DND-41 (cell line): ENCODE results near the gene MYO3A.

Source experiments
- ATAC-seq: fragments of 200-7000 bp; cut with Tn5 transposase; 3 replicates; pipeline ENCODE4 v1.9.1; 2021; ENCODE audit warnings: low read depth; ENCODE audit not compliant: insufficient read depth
- DNase-seq: peaks from one replicate; pipeline ENCODE4 v3.0.0-alpha.2; 2020
- H2AFZ ChIP-seq: 2 replicates; pipeline ENCODE4 v1.6.0; 2012; ENCODE audit warnings: low read depth, low read length
- H3K27ac ChIP-seq: 2 replicates; pipeline ENCODE4 v1.5.1; 2012; ENCODE audit warnings: low read length, inconsistent platforms
- H3K27me3 ChIP-seq: fragments of 200-600 bp; sonication (generic); 2 replicates; pipeline ENCODE4 v1.6.0; 2012; ENCODE audit warnings: low read length, mild to moderate bottlenecking, inconsistent platforms; ENCODE audit not compliant: insufficient read depth, poor library complexity
- H3K36me3 ChIP-seq: 2 replicates; pipeline ENCODE4 v1.5.1; 2012; ENCODE audit warnings: low read length, inconsistent platforms; ENCODE audit not compliant: insufficient read depth
- H3K4me1 ChIP-seq: 2 replicates; pipeline ENCODE4 v1.5.1; 2012; ENCODE audit warnings: mild to moderate bottlenecking, low read length; ENCODE audit not compliant: insufficient read depth
- H3K4me2 ChIP-seq: 2 replicates; pipeline ENCODE4 v1.6.0; 2012; ENCODE audit warnings: mild to moderate bottlenecking, moderate library complexity, low read length, inconsistent platforms; ENCODE audit not compliant: insufficient read depth
- H3K4me3 ChIP-seq, 2 experiments: fragments of 200-600 bp in 1 of 2; shearing (Covaris generic) in 1 of 2; 2 replicates each; pipeline ENCODE4 v1.5.1; 2012 to 2016; ENCODE audit warnings: inconsistent platforms in 2 of 2, low read length in 2 of 2, mild to moderate bottlenecking in 2 of 2, low read depth in 1 of 2, moderate library complexity in 1 of 2
- H3K79me2 ChIP-seq: 2 replicates; pipeline ENCODE4 v1.6.0; 2012; ENCODE audit warnings: low read length, inconsistent platforms; ENCODE audit not compliant: insufficient read depth
- H3K9ac ChIP-seq: 2 replicates; pipeline ENCODE4 v1.6.0; 2012; ENCODE audit warnings: low read depth, mild to moderate bottlenecking, inconsistent platforms, low read length, moderate library complexity
- H3K9me3 ChIP-seq: 2 replicates; pipeline ENCODE4 v1.5.1; 2012; ENCODE audit warnings: low read length, moderate library complexity, mild to moderate bottlenecking, inconsistent platforms; ENCODE audit not compliant: insufficient read depth, severe bottlenecking
- H4K20me1 ChIP-seq: 2 replicates; pipeline ENCODE4 v1.6.0; 2012; ENCODE audit warnings: low read length; ENCODE audit not compliant: insufficient read depth
- CTCF ChIP-seq: IDR thresholded peaks from 2 replicates; pipeline ENCODE4 v1.5.1; 2012; ENCODE audit warnings: borderline replicate concordance, low read length, moderate library complexity, mild to moderate bottlenecking; ENCODE audit not compliant: poor library complexity, severe bottlenecking; ENCODE audit errors: extremely low read depth
- EZH2 ChIP-seq: IDR thresholded peaks from 3 replicates; pipeline ENCODE4 v1.6.1; 2012; ENCODE audit warnings: borderline replicate concordance, low read depth, mild to moderate bottlenecking, moderate library complexity, low read length, inconsistent platforms; ENCODE audit not compliant: severe bottlenecking

MYO3A gene

GRCh38 chr10:25895856-25896255 lies 38.2 kb upstream of the MYO3A start:
- no peaks in the 10 kb centered on the region for H3K4me1 ChIP-seq
- no peak for DNase-seq
- no peak overlapping the region for H3K27ac ChIP-seq
- H3K79me2 ChIP-seq = no peaks in the 10 kb centered on the region
- no peaks in the 10 kb centered on the region for H4K20me1 ChIP-seq
- no peak overlapping the region for H3K9ac ChIP-seq
- H2AFZ ChIP-seq = no peak overlapping the region
- H3K9me3 ChIP-seq = no peaks in the 10 kb centered on the region
- no peaks in the 10 kb centered on the region for H3K27me3 ChIP-seq
- H3K36me3 ChIP-seq = no peaks in the 10 kb centered on the region
- H3K4me3 ChIP-seq = no peak overlapping the region
- TF ChIP-seq EZH2 (no peak), CTCF (no peak)
- H3K4me2 ChIP-seq = no peak overlapping the region
- no peak for ATAC-seq

- no peak overlapping the region for H3K27ac ChIP-seq
- H3K79me2 ChIP-seq = no peaks in the 10 kb centered on the region
- H3K36me3 ChIP-seq = no peaks in the 10 kb centered on the region
- H3K4me2 ChIP-seq = no peak overlapping the region
- H3K27me3 ChIP-seq = no peaks in the 10 kb centered on the region
- H2AFZ ChIP-seq = no peak overlapping the region
- H3K9ac ChIP-seq = no peak overlapping the region
- TF ChIP-seq CTCF = no peak
- TF ChIP-seq EZH2 = no peak
- no peak overlapping the region for H3K4me3 ChIP-seq
- no peaks in the 10 kb centered on the region for H3K4me1 ChIP-seq
- ATAC-seq (no peak), DNase-seq (no peak)
- no peaks in the 10 kb centered on the region for H3K9me3 ChIP-seq
- H4K20me1 ChIP-seq = no peaks in the 10 kb centered on the region
These were observed 37.6 kb upstream of the MYO3A start for GRCh38 chr10:25896421-25896820.

- H3K9ac ChIP-seq = no peak overlapping the region
- no peaks in the 10 kb centered on the region for H3K9me3 ChIP-seq
- H3K4me2 ChIP-seq = no peak overlapping the region
- no peaks in the 10 kb centered on the region for H3K36me3 ChIP-seq
- H2AFZ ChIP-seq = no peak overlapping the region
- no peaks in the 10 kb centered on the region for H4K20me1 ChIP-seq
- H3K79me2 ChIP-seq = no peaks in the 10 kb centered on the region
- no peak overlapping the region for H3K4me3 ChIP-seq
- ATAC-seq (no peak), DNase-seq (no peak)
- H3K27ac ChIP-seq = no peak overlapping the region
- TF ChIP-seq EZH2 (no peak), CTCF (no peak)
- no peaks in the 10 kb centered on the region for H3K27me3 ChIP-seq
- H3K4me1 ChIP-seq = no peaks in the 10 kb centered on the region
These were observed 34.7 kb upstream of the MYO3A start for GRCh38 chr10:25899304-25899703.

DNA sequence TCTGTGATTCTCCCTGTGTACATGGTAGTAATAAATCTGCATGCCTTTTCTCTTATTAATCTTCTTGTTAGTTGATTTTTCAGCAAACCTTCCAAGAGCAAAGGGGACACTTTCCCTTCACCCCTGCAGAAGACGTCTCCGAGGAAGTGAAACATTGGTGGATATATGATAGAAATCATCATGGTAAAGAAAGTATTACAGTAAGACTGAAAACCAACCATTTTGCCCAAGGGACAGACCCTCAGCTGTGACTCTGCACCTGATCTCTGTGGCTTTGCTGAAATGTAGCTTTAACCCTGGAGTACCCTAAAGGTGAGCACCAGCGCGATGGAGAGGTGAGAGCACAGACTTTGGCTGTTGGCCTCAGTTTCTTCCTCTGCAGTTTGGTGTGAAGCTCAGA lies 32.8 kb upstream of the MYO3A start:
- Histone ChIP-seq H4K20me1 (no peaks in the 10 kb centered on the region), H3K27ac (no peak overlapping the region), H3K79me2 (no peaks in the 10 kb centered on the region), H3K36me3 (no peaks in the 10 kb centered on the region), H3K4me1 (no peaks in the 10 kb centered on the region), H3K27me3 (no peaks in the 10 kb centered on the region), H2AFZ (no peak overlapping the region), H3K4me2 (no peak overlapping the region), H3K4me3 (no peak overlapping the region), H3K9ac (no peak overlapping the region), H3K9me3 (no peaks in the 10 kb centered on the region)
- ATAC-seq (no peak), DNase-seq (no peak)
- no peak for TF ChIP-seq EZH2
- TF ChIP-seq CTCF = no peak
